Measurements from ENCODE around the gene ZNF575.

- TF ChIP-seq CTCF (optimal IDR thresholded peaks at IDR 0.05 in 1 of 3, IDR thresholded peaks at IDR 0.05 in 1 of 3, conservative IDR thresholded peaks at IDR 0.05 in 1 of 3; ENCODE audit: extremely low read depth in 1 of 3, insufficient read depth in 2 of 3, low read length in 3 of 3) (no peak), EZH2 (IDR thresholded peaks at IDR 0.05; ENCODE audit: low read length) (no peak)
Measured at GRCh38 chr19:43544077-43544476, 11.1 kb downstream of the ZNF575 start.

All from keratinocyte (primary cell).